NK-92 (cell line): ENCODE results near the gene FIGN.

Source experiments
- DNase-seq: peaks from one replicate; lab custom pipeline; 2025; ENCODE audit not compliant: unreplicated experiment; lab: John Stamatoyannopoulos, UW

FIGN gene

DNA sequence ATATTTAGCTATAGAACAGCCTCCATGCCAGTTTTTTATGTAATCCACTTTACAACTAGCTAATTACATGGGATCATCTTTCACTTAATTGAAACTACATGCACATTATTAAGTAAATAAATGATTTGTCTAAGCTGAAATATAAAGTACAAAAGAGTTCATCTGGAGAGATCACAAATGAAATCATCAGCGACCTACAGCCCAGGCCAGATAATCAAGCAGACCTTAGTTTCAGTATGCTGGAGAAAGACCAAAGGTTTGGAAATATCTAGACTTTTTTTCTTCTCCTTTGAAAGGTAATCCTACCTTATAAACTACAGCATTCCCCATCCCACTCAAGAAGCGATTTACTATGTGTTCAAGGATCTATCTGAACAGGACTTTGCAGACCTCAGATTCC lies 26.5 kb downstream of the FIGN start:
- DNase-seq = no peak

DNA sequence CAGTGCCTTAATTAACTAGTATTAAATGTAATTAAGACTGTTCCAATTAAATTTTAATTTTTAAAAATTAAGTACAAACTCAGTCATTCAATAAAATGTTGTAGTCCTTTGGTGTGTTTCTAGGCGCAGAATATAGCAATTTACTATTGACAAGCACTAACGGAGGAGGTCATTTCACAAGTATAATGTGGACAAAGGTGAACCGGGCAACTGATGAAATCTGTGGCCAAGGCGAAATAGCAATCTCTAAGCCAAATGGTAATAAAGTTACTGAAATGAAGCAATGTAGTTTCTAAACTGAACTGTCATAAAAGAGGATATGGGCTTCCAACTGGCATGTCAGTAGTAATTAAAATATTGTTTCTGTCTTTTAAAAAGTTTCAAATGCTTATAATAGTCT lies 27.5 kb downstream of the FIGN start:
- no peak for DNase-seq

DNA sequence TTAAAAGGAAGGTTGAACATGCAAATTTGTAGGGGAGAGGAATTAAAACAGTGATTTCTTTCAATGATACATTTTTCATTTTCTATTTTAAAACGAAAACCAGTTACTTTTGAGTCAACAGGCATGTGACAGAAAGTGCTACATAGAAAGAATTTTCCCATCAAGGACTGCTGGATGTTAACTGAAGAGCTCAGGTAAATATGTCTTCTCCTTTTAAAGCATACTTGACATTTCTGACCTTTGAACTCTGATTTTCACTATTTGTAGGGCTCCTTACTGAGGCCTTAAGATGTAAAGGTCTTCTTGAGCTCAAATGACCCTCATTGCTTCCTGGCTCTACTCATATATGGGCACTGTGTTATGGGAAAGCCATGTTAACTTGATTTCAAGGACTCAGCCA lies 32.4 kb downstream of the FIGN start:
- no peak for DNase-seq

DNA sequence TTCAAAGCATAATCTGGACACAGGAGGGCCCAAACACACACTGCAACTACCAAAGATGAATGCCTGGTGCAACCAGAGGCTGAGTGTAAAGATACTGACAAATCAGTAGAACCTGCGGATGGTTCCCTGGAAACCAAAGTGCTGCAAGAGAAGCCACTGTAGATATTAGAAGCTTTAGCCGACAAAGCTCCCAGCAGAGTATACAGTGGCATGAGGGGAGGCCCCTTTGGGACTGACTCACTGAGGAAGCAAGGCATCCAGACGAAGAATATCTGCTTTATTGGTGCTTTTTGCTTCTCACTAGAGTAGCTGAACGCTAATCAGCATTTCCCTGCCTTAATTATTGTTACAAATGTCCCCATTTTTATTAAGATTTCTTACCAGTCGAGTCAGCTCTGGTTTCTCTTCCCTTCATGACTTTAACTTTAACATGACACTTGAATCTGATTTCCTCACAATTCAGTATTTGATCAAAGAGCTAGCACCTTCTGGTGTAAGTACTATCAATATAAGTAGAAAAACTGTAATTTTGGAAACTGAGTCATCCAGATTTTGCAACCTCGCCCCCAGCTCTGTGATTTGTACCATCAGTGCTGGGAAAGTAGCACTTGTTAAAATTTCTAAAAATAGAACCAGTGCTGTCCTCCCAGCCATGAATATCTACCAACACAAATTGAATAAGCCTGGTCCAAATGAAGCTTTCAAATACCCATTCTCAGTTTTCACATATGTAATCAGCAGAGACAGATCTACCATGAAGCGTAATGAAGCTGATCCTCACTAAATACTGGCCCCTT lies 34.2 kb downstream of the FIGN start:
- DNase-seq = no peak

DNA sequence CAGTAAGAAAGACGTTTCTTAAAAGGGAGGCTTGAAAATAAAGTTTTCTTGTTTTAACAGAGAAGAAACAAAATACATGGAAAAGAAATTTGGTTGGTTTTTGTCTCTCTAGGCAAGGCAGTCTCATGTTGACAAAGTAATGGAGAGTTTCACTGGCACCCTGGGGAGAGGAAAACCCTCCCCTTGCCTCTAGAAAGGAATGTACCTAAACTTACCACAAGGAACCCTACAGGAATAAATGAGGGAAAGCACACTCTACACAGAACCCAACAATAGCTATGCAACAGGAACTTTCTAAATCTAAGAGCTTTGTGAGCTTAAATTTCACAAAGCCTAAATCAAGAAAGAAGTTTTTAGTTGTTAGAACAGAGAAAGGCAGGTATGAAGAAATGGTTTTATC lies 37.0 kb downstream of the FIGN start:
- no peak for DNase-seq

DNA sequence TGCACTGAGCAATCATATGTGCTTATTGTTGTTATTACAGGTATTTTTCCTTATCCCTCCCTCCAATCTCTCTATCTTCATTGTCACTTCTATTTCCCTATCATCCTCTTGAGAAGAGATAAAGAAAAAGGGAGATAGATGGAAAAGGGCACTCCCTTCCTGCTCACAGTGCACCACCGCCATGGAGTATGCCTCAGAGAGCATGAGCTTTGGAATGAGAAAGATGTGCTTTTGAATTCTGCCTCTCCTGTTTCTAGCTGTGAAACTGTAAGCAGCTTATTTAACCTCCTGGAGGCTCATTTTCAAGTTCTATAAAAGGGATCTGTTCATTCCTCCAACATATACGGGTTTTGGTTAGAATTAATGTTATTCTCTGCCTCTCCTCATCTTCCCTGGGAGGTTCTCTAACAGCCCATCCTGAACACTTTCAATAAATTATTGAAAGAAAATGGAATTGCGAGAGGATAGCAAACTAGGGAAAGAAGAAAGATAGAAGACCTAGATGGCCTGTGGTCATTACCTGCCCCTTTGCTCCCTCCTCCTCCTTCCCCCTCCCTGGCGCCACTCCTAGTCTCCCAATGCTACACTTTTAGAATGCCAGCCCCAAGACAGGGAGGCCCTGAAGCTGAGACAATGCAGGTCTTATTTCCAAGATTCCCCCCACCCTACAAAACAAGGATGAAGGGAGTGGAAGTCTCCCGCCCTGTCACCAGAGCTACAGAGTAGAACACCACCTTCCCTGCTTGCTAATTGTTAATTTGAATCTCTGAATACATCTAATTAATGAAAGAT lies 37.8 kb downstream of the FIGN start:
- DNase-seq = no peak

DNA sequence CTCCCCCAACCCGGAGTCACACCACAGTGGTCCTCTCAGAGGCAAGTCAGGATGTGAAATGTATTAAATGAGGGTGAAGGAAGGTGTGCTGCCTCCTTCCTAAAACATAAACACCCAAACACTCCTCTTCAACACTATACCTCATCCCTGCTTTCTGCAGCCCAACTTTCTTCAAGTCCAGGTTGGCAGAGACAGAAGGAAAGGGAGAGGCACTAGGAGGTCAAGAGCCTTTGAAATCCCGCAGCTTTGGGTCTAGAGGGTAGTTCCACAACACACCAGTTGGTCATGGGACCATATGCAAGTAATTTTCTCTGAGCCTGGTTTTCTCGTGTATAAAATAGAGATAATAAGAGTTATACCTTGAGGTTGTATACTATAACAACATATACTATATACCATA lies 38.4 kb downstream of the FIGN start:
- no peak for DNase-seq

DNA sequence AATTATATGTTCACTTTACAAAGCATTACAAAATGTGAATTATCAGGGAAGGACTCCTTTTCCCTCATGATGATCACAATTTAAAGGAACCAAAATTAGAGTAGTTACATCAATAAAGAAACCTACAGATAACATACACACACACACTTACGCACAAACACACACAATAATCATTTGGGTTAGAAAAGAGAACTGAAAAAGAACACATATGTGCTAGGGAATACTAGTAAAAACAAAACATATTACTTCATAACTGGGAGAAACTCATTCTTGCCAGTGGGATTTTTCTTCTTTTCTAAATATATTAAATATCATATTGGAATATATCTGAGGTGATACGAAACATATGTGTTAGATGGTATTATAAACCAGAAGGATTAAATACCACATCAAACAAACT lies 42.3 kb downstream of the FIGN start:
- no peak for DNase-seq

DNA sequence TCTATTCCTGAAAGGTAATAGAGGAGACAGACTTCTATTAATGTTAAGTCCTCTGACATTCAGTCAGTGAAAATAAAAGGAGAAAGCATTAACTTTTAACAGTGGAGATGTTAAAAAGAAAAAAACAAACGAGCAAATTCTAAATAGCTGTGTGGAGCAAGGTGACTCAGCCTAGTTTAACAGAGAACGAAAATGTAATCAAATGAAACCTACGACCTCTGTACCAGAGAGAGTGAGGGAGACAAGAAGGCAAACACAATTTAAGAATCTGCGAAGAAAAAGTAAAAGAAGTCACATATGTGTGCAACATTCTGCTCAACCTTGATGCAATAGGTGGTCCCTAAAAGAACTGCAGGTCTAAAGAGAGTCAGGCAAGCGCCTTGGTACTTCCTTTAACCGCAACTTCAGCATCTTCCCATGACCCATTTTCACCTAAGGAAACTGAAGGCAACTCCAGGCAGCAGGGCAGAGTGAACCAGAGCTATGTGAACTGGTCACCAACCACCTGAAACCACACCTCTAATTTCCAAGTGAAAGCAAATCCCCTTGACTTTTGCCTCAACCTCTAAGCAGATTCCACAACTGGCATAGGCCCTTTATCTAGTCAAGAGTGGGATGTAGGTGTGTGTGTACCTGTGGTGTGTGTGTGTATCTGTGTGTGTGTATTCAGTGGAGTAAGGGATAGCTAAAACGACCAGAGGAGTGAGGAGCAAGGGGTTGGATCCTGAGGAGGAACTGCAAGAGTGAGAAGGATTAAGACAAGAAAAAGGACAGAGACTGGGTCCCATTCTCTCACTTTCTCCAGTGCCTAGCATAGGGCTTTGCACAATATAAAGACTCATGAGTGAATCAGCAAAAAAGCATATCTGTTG lies 43.0 kb downstream of the FIGN start:
- DNase-seq = no peak

DNA sequence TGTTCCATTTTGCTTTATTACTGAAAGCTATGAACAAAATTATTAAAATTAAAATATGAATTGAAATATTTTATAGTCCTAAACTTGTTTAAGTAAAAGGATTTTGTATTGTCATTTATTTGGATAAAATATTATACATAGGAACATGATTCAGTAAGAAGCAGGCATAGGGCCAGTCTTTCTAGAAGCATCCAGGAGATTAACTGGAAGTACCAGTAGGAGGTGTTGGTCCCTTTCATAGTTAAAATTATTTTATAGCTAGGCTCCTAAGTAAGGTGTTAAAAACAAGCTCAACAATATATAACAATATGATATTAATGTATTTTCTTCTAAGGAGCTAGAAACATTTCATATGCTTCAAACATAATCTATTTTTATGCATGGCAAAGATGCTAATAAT lies 43.7 kb downstream of the FIGN start:
- no peak for DNase-seq

DNA sequence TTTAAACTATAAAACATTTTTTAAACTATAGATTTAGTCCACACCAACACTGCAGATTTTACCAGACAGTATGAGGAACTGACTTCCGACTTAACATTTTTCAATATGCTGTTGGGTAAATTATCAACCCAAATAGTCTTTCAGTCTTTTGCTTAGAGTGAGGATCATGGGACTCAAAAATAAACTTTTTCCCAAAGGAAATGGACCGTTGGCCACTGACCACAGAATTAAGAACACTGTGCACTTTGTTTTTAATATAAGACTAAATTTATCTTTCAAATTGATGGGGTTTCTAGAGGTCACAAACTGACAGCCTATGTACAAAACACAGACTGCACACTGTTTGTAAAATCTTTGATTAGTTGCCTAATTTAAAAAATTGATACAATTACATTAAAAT lies 44.9 kb downstream of the FIGN start:
- no peak for DNase-seq

DNA sequence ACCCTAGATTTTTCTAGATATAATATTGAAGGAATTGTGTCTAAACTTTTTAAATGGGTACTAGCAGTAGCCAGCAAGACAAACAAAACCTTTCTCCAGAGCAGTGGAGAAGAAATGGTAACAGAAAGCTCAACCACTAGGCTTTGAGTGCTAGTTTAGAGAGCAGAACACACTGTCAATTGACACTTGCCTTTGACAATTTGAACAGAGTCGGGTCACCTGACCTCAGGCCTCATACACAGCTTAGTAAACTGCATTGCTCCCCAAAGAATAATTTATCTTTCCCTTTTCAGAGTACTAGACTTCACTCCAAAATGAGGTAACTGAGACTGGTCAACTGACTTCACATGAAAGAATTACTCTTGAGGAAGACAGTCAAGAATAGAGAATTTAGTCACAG lies 48.6 kb downstream of the FIGN start:
- DNase-seq = no peak

DNA sequence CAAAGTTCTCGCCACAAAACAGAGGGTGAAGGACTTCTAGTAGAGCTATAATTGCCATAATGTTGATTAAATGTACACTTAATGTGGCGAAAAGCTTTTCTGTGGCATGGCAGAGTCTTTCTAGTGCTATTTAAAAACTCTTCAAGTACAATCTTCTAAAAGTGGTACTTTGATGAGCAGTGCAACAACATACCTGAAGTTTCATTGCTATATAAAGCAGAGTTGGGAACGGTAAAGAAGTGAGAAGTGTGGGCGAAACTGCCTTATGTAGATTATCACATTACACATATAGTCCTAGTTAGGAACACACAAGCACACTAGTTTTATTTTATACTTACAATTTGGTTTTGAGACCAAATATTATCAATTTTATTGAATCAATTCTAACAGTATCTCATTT lies 49.5 kb downstream of the FIGN start:
- DNase-seq = no peak

DNA sequence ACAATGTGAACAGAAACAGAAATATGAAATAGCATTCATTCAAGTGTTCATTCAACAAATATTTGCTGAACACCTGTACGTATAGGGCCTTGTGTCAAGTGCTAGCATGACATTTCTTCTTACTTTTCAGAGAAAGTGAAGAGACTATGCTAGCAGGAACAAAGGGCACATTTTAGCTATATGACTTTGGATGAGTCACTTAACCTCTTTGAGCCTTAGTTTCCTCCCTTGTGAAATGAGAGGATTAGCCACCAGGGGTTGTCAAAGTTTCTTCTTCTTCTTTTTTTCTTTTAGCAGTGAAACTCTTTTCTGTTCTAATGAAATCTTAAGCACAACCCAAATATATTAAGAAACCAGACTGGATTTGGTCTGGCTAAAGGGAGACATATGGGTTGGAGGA lies 53.1 kb downstream of the FIGN start:
- DNase-seq = no peak

DNA sequence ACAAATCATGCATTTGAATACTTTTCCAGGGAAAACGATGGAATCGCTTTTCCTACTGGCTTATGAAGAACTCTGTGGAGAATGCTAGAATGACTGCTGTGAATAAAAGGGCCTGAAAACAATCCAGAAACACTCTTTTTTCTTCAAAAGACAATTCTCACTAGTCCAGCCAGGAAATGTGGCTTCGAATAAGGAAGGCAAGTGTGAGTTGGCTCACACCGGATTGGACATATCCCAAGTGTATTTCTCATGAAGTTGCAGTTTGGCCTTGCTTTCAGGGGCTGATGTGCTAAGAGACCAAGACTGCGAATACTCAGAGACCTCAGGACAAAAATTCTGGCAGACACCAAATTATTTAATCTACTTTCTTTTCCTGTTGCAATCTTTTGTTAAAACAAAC lies 54.1 kb downstream of the FIGN start:
- no peak for DNase-seq

DNA sequence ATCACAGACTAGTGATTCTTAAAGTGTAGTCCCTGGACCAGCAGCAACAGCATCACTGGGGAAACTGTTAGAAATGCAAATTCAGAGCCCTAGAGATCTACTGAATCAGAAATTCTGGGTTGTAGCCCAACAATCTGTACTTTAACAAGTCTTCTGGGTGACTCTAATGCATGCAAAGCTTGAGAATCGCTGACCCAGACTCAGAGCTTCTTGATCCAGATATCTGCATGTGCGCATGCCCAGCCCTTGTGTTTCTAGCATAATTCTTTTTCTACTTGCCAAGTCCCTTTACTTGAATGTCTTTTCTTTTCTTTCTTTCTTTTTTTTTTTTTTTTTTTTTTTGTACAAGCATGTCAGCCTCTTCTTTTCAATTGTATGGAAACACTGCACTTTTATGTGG lies 60.4 kb downstream of the FIGN start:
- DNase-seq = no peak

DNA sequence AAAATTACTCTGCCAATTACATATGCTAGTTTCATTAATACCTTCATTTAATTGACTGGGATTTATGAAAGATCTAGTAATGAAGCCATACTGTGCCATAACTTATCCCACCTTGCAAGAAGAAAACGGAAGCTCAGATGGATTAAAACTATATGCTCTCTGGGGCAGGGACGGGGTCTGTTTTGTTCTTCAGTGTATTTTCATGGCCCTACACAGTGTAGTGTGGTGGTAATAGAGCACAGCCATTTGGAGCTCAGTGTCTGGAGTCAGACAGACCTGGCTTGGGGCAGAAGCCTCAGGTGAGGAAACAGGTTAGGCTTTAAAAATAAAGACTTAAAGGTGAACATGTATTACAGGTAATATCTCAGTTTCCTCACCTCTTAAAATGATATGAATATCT lies 62.3 kb downstream of the FIGN start:
- DNase-seq = no peak

DNA sequence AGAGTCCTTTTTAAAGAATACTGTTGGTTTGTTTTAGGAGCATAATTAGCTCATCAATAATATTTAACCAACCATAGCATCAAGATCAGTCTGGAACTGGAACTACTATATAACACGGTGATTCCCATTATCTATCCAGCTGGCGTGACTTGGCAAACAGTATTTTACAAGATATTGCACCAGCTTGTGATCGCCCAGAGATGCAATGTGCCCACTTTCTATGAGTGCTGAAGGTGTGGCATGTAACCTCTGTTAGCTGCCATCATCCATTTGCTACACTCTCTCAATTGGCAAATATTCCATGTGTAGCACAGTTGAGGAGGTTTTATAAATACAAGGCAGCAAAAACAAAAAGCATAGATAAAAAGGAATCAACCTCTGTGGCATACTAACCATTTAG lies 64.9 kb downstream of the FIGN start:
- no peak for DNase-seq

DNA sequence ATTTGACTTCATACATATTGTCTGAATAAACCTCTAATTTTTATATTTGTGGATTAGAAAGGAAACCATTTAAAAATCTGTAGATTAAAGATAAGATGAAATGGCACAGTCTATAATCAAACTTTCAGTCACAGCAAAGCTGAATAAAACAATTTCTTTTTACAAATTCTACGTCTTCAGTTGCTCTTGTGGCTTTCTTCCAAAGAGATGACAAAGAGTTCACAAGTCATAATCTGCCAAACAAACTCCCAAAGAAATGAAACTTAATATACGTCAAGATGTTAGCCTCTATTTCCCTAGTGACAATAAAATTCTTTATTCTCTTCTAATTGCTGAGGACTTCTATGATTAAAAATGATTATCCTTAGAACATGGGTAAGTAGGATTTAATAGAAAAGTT lies 66.3 kb downstream of the FIGN start:
- DNase-seq = no peak

DNA sequence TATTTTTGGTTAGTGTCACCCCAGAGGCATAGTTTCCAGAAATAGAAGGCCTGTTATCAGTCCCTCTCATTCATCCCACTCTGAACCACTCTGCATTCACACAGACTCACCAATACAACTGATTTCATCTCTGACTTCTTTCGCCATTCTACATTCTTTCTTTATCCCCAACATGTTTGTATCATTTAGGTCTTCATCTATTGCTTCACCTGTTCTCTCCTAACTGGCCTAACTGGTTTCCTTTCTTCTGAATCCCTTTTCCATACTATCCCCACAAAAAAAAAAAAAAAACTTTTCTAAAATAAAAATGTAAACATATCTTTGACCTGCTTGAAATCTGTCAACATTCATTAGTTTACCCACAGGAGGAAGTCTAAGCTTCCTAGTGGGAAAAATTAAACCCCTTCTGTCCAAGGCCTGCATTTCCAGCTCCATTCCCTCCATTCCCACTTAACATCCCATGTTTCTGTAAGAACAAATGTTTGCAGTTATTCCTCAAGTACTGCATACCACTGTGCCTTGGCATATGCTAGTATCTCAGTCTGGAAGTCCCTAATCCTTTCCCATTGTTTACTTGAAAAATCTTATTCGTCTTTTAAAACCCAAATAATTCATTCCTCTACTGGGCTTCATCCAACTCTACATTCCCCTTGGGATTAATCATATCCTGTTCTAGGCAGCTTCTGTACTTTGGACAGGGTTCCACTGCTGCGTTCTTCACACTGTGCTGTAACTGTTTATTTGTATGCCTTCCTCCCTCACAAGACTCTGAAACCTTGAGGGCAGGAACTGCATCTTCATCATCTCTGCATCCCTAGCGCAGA lies 68.5 kb downstream of the FIGN start:
- no peak for DNase-seq

DNA sequence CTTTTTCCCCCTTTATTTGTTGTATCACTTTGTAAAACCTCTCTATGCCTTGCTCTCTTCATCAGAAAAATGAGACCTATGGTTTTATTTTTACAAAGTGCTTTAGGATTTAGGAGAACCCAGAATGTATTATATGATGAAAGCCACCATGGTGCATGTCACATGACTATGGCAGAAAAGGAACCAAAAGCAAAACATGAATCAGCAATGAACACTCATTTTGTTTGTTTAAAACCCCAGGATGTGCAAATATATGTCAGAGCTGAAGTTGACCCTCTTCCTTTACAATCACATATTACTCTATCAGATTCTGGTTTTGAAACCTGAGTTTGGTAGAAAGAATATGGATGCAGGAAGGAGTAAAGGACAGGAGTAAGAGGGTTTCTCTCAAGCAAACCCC lies 70.0 kb downstream of the FIGN start:
- DNase-seq = no peak
